Stimulated activated CD4-positive, alpha-beta T cell treated with anti-CD3 and anti-CD28 coated beads, Interleukin-12 subunit alpha, Interleukin-12 subunit beta, amount 100 ng/mL, for 48 hours (primary cell): ENCODE data around the gene VNN1.
"Not testable (repeated sequence)": the region's sequence is repeated elsewhere in the genome, so short reads cannot be mapped to it uniquely, and the experiment has no call there.

Source experiments
- DNase-seq, 3 donors: peaks; one replicate each; pipeline ENCODE4 v3.0.0-alpha.2; 2020; ENCODE audit warnings: low read depth in 2 of 3, low spot score in 1 of 3

The VNN1 gene

DNA sequence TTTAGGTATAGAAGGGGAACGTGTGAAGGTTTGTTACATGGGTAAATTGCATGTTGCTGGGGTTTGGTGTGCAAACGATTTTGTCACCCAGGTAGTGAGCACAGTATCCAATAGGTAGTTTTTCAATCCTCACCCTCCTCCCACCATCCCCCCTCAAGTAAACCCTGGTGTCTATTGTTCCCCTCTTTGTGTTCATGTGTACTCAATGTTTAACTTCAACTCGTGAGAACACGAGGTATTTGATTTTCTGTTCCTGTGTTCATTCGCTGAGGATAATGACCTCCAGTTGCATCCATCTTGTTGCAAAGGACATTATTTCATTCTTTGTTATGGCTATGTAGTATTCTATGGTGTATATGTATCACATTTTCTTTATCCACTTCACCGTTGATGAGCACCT lies 11.6 kb upstream of the VNN1 start:
- no peak for DNase-seq

DNA sequence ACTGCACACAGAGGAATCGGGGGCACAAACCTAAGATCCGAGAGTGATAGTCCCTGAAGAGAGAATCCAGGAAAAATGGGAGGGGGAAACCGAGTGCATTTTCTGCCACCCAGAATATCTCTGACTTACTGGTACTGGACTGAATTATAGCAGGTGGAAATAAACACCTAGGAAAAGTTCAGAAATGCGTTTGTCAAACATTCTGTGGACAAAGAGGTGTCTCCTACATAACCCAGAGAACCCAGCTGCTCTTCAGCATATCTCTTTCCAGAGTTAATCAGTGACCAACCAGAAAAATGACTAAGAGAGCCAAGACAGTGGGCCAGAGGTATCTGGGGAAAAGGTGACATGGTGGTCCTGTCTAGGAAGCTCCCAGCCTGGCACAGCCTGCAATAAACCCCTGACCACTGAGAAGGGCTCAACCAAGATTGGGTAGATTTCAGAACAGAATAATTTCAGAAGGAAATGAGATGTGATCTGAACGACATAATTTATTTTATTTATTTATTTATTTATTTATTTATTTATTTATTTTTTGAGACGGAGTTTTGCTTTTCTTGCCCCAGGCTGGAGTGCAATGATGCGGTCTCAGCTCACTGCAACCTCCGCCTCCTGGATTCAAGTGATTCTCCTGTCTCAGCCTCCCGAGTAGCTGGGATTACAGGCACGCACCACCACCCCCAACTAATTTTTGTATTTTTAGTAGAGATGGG lies 6.0 kb upstream of the VNN1 start:
- DNase-seq, result no peak

DNA sequence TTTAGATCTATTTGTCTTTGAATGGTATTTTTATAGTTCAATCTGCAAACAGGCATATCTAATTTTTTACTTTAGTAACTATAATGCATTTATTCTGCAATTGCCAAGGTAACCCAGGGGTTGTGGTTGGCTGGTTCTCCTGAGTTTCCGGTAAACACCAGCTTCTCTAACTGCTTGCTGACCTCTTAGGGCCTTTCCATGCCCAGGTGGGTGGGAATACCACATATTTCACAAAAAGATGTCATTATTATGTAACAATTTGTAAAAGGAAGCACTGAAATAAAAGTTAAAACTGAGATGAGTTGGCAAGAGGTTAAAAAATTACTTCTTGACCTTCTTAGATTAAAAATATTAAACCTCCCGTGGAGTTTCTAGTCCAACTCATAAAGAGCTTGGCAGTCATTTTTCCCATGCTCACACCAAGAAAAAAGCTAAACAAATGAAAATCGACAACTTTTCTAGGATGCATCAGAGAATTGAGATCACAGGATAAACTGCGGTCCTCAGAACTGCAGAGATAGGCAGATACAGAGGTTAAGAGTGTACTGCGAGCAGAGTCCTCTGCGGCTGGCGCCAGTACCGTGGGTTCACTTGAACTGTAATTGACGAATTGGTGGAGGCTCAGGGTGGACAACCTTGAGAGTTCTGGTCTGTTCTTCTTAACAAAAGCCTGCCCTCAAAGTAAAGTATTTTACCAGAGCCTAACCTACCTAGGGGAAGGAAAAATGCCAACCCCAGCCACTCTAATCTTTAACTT lies 2.2 kb upstream of the VNN1 start:
- DNase-seq, result no peak

DNA sequence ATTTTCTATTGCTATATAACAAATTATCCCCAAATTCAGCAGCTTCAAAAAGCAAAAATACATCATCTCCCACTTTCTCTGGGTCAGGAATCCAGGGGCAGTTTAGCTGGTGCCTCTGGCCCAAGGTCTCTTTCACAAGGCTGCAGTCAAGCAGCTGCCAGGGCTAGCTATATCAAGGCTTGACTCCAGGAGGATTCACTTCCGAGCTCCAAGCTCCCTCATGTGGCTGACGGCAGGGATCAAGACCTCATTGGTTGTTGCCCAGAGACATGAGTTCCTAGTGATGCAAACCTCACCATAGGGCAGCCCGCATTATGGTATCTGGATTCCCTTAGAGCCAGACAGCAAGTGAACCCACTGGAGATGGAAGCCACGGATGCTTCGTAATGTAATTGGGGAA lies 1.3 kb upstream of the VNN1 start:
- DNase-seq, result no peak

DNA sequence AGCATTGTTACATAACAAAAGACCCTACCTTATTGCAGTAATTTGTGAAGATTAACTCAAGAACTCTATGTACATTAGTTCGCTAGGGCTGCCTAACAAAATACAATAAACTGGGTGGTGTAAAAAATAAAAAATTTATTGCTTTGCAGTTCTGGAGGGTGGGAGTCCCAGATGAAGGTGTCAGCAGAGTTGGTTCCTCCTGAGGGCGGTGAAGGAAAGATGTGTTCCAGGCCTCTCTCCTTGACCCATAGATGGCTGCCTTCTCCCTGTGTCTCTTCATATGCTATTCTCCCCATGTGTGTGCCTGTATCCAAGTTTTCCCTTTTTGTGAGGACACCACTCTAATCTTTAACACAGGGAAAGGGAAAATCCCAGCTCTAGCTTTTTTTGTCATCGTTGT lies 305 bp upstream of the VNN1 start:
- DNase-seq, result no peak

DNA sequence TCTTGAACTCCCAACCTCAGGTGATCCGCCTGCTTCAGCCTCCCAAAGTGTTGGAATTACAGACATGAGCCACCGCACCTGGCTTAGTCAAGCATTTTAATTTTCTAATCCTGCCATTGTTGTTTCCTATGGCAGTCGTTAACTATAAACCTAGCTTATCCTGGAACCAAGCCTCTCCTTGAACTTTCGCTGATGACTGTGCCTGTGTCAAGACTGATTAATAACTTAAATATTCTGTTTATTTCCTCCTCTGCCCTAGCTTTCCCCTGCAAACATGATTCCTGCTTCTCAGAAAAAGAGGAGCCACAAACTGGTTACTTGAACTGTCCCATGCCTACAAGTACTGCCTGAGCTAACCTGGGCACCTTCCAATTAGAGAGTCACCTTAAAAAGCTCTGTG lies 1.5 kb downstream of the VNN1 start:
- DNase-seq, result no peak

DNA sequence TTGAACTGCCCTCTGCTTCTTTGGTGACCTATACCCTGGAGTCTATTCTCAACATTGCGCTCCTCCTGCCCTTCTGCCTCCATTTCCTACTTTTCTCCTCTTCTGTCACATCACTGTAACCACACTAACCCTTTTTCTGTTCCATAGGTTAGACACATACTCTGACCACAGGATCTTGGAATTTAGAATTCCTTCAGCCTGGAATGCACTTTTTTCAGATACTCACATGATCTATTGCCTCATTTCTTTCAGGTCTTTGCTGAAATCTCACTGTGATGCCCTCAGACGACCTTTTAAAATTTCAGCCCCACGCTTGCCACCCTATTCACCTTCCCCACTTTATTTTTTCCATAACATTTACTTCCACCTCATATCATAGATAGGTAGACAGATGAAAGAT lies 5.1 kb downstream of the VNN1 start:
- DNase-seq, result no peak

DNA sequence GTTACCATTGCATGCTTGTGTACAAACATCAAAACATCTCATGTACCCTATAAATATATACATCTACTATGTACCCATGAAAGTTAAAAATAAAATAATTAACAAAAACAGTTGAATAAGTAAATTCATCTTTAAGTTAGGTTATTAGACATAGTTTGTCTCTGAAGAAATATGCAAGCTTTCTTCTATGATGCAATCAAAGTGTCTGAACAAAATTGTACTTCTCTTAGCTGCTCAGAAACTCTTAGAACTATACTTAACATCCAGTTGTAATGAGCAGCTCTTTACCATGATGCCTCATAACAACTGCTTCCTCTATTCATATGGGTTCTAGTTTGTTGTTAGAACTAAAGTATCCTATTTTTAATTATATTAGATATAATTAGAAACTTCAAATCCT lies 5.9 kb downstream of the VNN1 start:
- no peak for DNase-seq

DNA sequence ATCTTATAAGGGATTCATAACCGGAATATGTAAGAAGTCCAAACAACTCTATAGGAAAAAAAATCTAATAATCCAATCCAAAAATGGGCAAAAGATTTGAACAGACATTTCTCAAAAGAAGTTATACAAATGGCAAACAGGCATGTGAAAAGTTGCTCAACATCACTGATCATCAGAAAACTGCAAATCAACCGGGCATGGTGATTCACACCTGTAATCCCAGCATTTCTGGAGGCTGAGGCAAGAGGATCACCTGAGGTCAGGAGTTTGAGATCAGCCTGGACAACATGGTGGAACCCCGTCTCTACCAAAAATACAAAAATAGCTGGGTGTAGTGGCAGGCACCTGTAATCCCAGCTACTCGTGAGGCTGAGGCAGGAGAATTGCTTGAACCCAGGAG lies 7.1 kb downstream of the VNN1 start:
- DNase-seq, result not testable (repeated sequence)

DNA sequence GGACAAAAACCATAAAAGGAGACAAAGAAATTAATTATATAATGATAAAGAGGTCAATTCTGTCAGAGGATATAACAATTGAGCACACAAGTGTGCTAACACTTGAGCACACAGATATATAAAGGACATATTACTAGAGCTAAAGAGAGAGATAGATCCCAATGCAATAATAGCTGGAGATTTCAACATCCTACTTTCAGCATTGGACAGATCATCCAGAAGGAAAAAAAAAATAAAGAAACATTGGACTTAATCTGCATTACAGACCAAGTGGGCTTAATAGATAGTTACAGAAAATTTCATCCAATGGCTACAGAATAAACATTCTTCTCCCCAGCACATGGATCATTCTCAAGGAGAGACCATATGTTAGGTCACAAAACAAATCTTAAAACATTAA lies 9.9 kb downstream of the VNN1 start:
- DNase-seq, result no peak

DNA sequence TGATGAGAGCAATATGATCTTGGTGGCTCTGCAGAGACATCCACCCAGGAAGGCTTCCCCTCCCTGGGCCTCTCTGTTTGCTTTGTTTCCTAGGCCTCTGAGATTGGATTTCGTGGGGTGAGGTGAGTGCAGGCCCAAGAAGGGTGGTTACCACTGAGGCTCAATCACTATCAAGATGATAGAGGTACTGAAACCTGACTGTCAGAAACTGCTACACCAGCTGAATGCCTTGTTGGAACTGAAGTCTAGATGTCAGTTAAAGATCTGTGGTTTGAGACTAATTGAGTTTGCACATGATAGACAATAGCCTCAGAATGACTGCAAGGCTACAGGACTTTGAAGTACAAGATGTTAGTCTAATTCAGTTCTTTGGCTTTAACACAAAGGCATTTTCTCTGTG lies 15.2 kb downstream of the VNN1 start:
- DNase-seq, result no peak

DNA sequence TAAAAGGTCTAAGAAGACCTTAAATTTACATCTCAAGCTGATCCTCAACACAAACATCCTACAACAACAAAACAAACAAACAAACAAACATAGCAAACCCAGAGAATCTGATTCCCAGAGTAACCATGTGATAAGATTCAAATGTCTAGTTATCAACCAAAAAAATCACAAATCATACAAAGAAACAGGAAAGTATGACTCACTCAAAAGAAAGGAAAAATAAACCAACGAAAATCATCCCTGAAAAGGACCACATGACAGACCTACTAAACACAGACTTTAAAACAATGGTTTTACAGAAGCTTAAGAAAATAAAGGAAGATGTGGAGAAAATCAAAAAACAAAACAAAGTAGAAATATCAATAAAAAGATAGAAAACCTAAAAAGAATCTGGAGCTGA lies 18.1 kb downstream of the VNN1 start:
- DNase-seq, result no peak

DNA sequence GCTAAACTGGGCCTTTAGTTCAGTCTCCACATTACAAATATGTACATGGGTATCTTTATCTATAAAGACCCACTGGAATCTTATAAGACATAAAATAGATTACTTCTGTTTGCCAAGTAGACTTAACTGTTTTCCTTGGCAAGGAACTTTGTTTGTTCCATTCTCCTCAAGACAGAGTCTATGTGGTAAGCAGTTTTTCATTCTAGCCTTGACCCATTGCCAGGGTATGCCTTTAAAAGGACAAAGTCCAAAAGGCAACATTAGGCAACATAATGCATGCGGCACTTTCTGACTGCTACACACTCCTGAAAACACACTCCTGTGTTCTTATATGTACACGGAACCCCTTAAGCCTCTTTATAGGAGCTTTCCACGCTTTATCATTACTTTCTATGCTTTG lies 20.4 kb downstream of the VNN1 start:
- no peak for DNase-seq

DNA sequence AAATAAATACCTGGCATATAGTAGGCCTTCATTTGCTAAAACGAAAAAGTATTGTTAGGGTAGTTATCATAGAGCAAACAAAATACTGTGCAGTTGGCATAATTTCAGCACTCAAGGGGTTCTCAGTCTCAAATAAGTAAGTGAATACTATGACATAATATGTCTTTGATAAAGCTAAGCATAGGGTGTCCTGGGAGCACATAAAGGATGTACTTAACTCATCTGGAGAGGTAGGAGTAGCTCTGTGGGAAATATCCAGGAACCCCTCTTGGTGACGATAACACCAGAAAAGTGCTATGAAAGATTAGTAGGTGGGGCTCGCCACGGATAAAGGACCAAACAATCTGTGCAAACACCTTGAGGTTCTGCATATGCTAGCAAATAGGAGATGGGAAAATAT lies 23.2 kb downstream of the VNN1 start:
- no peak for DNase-seq

DNA sequence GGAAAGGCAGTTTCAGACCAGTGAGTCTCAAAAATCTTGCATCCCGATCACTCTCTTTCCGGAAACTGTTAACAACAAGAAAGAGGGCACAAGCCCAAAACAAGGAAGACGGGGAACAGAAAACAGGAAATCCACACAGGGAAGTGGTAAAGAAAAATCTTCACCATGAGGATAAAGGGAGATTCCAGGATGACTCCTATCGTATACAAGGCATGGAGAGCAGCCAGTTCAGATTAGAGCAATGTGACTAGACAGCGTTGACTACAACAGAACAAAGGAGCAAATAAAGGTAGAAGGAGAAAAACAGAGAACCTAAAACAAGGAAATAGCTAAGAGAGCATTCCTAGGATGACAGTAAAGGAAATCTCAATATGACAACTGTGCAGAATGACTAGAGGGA lies 26.5 kb downstream of the VNN1 start:
- no peak for DNase-seq

DNA sequence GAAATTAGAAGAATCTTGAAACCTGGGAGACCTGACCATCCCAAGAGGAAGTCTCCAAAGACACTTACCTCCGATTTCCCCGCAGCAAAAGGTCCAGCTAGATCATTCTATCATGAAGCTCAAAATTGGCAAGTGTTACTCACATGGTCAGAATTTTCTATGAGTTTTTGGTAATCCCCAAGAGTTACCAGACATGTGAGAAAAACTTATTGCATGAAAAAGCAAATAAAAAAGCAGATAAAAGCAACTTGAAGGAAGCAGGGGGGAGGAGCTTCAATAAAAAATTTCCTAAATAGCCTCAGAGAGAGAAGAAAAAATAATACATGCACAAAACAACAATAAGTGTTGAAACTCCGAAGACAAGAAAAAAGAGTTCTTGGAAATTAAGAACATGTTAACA lies 27.3 kb downstream of the VNN1 start:
- no peak for DNase-seq

DNA sequence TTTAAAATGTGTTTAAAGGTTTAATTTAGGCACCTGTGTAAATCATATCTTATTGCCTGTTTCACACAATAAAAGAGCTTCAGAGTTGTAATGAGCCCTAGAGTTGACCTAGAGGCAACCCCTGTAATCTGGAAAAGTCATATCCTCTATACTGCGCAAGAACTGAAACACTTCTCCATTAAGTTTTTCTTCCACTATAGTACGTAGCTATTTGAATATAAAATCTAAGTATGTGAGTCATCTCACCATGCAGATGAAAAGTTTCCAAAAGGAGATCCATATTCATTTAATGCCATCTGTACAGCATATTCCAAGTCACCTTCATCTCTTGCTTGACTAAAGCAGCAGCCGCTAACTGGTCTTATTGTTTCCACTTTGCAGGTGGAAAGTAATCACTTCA lies 28.8 kb downstream of the VNN1 start:
- no peak for DNase-seq

DNA sequence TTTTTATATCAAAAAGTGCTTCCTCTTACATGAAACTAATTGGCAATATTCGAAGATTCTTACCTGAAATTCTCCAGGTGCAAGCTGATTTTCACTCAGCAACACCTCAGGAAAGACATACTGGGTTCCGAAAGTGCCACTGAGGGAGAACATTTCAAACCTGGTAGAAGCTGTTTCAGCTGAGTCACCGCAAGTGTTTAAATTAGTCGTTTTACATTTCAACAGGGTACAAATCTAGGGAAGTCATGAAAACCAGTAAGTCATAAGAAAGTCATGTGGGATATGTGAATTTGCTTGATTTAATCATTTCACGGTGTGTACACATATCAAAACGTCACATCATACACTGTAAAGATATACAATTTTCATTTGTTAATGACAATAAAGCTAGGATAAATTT lies 29.6 kb downstream of the VNN1 start:
- DNase-seq, result no peak

DNA sequence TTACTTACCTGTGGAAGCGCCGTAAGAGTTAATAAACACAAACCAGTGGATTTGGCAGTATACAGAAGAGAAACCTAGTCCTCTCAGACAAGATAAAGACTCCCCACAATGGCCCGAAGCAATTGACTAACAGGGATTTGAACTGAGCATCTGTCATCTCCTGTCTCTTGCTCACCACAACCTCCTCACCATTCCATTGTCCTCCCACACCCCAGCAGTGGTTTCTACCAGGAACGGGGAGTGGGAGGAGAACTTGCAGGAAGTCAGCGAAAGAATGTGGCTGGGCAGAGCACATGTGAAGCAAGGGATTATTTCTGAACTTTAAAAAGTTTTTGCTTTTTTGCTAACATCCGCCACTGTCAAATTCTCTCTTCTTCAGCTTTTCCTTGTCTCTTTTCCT lies 30.3 kb downstream of the VNN1 start:
- no peak for DNase-seq

DNA sequence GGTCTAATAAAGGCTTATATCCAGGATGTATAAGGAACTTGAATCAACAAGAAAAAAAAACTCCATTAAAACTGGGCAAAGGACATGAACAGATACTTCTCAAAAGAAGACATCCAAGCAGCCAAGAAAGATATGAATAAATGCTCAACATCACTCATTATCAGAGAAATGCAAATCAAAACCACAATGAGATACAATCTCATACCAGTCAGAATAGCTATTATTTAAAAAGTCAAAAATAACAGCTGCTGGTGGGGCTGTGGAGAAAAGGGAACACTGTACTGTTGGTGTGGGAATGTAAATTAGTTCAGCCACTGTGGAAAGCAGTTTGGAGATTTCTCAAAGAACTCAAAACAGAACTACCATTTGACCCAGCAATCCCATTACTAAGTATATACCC lies 34.8 kb downstream of the VNN1 start:
- DNase-seq, result not testable (repeated sequence)

DNA sequence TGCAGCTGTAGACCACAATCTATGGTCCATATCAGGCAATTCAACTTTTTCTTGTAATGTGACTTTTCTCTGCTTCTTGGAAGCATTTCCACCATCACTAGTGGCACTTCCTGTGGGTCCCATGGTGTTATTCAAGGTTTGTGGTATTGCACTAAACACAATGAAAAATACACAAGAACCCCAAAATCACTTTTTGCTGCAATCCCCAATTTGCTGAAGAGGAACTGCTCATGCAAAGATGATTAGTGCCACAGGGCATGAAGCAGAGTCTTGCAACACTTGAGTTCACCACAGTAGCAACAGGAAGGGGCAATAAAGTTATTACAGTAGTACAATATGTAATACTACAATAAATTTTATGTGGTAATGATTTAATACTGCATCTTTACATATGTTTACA lies 38.1 kb downstream of the VNN1 start:
- no peak for DNase-seq

DNA sequence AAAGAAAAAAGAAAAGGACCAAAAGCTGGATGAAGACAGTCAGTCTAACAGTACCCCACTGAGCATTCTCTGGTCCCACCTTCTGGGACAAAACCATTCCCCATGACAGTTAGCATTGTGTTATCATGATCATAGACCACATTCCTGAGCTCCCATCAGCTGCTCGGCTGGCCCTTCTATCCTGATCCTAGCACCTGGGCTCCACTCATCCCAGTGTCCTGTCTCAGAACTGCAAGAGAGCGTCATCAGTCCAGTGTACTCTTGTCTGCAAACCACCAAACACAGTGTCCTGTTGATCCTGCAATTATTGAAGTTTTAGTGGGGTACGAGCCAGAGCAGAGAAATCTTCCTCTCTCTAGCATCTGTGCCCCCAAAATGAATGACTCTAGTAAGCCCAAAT lies 38.9 kb downstream of the VNN1 start:
- DNase-seq, result no peak
